Measurements from ENCODE around the gene FOXJ1.

The FOXJ1 gene

GRCh38 chr17:76089680-76090516, 51.1 kb downstream of the FOXJ1 start:
- DNase-seq = no peak

- no peak for DNase-seq
Measured at GRCh38 chr17:76088868-76089576, 52.0 kb downstream of the FOXJ1 start.

GRCh38 chr17:76088041-76088867, 52.8 kb downstream of the FOXJ1 start:
- no peak for DNase-seq

GRCh38 chr17:76087531-76087930, 53.5 kb downstream of the FOXJ1 start:
- no peak for DNase-seq

GRCh38 chr17:76086384-76086783, 54.7 kb downstream of the FOXJ1 start:
- DNase-seq = no peak

Data from NCI-H2081 (cell line).